H1 (cell line): ENCODE results near the gene WDR3. TPM values are rescaled to one million over a fixed set of nuclear protein-coding genes. Genes with fewer than 3 reads are reported as not detected.

Source experiments
- CBX5 ChIP-seq: fragments of 300-800, 300-1000 bp; sonication (generic); IDR thresholded peaks from 2 replicates; pipeline ENCODE4 v1.7.1; 2016; ENCODE audit warnings: antibody characterized with exemption, low read length, low read depth
- GABPA ChIP-seq: IDR thresholded peaks from 2 replicates; pipeline ENCODE4 v1.6.1; 2011; ENCODE audit warnings: mild to moderate bottlenecking, low read length, moderate library complexity, borderline replicate concordance; ENCODE audit not compliant: insufficient read depth
- GTF2F1 ChIP-seq: IDR thresholded peaks from 2 replicates; pipeline ENCODE4 v1.6.1; 2012; ENCODE audit warnings: low read depth, low read length, improper control_type of control experiment, borderline replicate concordance
- JUN ChIP-seq: IDR thresholded peaks from 2 replicates; pipeline ENCODE4 v1.6.1; 2011; ENCODE audit warnings: low read depth, mild to moderate bottlenecking, improper control_type of control experiment, low read length
- NRF1 ChIP-seq: IDR thresholded peaks from 2 replicates; pipeline ENCODE4 v1.6.1; 2011; ENCODE audit warnings: mild to moderate bottlenecking, low read depth, low read length, improper control_type of control experiment
- POLR2A ChIP-seq, 2 experiments: IDR thresholded peaks; 1 replicate in 1 of 2; 2 replicates in 1 of 2; pipeline ENCODE4 v1.6.1; 2011; ENCODE audit warnings: low read depth in 2 of 2, low read length in 2 of 2, mild to moderate bottlenecking in 2 of 2; ENCODE audit errors: control extremely low read depth in 1 of 2
- POLR2AphosphoS5 ChIP-seq: IDR thresholded peaks from 2 replicates; pipeline ENCODE4 v1.6.1; 2011; ENCODE audit warnings: low read depth, low read length
- RAD21 ChIP-seq, 2 experiments: IDR thresholded peaks in 1 of 2; conservative IDR thresholded peaks in 1 of 2; 2 replicates each; pipeline ENCODE4 v1.6.1; 2011; ENCODE audit warnings: low read depth in 2 of 2, low read length in 2 of 2, improper control_type of control experiment in 1 of 2, inconsistent platforms in 1 of 2, mild to moderate bottlenecking in 1 of 2, moderate library complexity in 1 of 2
- YY1 ChIP-seq: IDR thresholded peaks from 2 replicates; pipeline ENCODE4 v1.6.1; 2011; ENCODE audit warnings: low read depth, mild to moderate bottlenecking, low read length
- polyA plus RNA-seq, 7 experiments: library from polyadenylated mRNA; depleted of rRNA in 3 of 7; stranded (reverse) in 5 of 7; unstranded in 2 of 7; fragments of >200 nt in 5 of 7; fragments of 200-250 nt in 2 of 7; gene quantifications; 1 replicate in 5 of 7; 2 replicates in 1 of 7; 4 replicates in 1 of 7; pipeline versions ENCODE4 v1.2.1 to v1.2.3, GENCODE V29; 2011 to 2013; ENCODE audit warnings: missing spikeins in 2 of 7, mixed read lengths in 2 of 7
- total RNA-seq: library from RNA; stranded (reverse); fragmentation: NEBNext Ultra II Directional; extraction: Animal tissue kit (Norgen Biotek cat#: 25700); gene quantifications from 2 replicates; pipeline ENCODE4 v1.2.1, GENCODE V29; 2021

WDR3 gene
- total and polyA plus RNA-seq, 2 of the 8 experiments (the other 6 are each of a cell fraction or from before 2014, with no cell fraction given): 18.2 to 67.9 TPM

GRCh38 chr1:117964290-117965038 is 34.9 kb downstream of the WDR3 start (continued):
- TF ChIP-seq YY1 (no peak), POLR2A (IDR thresholded peaks at IDR 0.05; ENCODE audit: control extremely low read depth in 1 of 2, low read depth in 2 of 2, low read length in 2 of 2) (no peak), JUN (no peak), GTF2F1 (no peak), NRF1 (no peak), CBX5 (no peak), POLR2AphosphoS5 (no peak), RAD21 (IDR thresholded peaks at IDR 0.05 in 1 of 2, conservative IDR thresholded peaks at IDR 0.05 in 1 of 2; ENCODE audit: low read depth in 2 of 2, low read length in 2 of 2) (no peak), GABPA (no peak)
